NCI-H82 treated with DMSO at 0.1 percent for 48 hours (cell line): ENCODE results near the gene SRL.
"Not testable (repeated sequence)": the region's sequence is repeated elsewhere in the genome, so short reads cannot be mapped to it uniquely, and the experiment has no call there.

ENCODE experiments used
- DNase-seq: peaks from one replicate; lab custom pipeline; 2025; ENCODE audit not compliant: unreplicated experiment; lab: John Stamatoyannopoulos, UW

SRL gene

DNA sequence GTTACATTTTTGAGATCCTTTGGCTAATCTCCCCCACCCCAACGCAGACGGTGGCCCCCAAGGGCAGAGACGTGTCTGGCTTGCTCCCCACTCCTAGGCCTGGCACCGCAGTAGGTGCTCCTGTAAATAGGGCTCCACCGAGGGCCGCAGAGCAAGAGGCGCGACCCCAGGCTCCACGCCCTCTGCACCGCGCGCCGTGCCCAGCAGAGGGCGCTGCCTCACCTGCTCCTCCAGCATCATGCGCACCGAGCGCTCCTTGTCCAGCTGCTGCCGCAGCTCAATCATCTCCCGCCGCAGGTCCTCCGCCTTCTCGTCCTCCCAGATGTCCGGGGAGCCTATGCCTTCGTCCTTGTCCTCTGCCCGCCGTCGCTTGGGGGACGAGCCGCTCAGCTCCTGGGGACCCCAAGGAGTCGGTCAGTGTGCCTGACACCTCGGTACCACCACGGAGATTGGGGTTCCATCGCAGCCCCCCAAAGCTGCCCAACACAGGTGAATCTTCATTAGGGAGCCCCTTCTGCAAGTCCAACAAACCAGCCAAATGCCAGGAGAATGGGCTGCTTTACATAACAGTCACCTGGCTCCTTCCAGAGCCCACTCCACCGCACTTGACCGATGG lies 19.8 kb upstream of the SRL start:
- DNase-seq: no peak

DNA sequence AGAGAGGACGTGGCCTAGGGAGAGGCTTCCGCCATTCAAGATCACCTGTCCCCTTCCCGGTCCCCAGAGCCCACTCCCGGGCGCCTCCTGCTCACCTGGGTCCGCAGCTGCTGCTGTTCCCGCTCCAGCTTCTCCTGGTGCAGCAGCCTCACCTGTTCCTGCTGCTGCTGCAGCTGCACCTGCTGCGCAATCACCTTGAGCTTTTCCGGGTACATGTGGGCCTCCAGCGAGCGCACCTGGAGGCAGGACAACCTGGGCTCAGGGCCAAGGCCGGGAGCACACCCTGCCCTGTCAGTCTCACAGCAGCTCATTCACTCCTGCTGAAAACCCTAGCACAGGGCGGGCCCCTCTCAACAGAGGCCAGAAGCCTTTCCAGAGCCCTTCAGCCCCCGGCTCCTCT lies 18.5 kb upstream of the SRL start:
- no peak for DNase-seq

GRCh38 chr16:4257646-4258556 lies 16.0 kb upstream of the SRL start:
- DNase-seq: no peak

DNA sequence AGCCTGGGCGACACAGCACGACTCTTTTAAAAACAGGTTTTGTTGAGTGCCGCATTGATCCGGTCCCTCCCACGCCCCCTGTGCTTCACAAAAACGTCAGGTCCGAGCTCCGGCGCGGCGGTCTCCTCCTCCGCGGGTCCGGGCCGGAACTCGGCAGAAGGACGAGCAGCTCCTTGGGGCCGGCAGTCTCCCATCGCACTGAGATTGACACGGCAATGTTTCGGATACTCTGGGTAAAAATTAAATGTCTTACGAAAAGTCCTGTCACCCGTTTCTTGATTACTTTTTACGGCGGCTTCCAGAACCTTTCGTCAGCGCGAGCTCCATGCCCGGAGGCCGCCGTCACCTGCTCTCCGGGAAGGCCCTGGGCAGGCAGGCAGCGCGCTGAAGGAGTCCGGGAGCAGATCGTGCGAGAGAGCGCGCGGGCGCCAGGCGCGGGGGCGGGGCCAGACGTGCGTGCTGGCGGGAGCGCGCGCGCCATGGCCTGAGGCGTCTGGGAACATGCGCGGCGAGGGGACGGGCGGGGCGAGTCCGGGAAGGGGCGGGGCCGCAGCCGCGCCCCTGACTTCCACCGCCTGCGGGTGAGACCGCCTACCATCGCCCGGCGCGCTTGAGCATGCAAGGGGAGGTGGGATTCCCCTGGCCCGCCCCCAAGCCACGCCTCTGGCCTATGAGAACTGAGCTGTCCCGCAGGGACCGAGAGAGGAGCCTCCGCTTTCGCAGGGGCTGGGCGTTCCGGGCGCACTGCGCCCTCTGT lies 11.7 kb upstream of the SRL start:
- DNase-seq: peak; percentile 95

GRCh38 chr16:4253012-4253393 lies 11.1 kb upstream of the SRL start:
- DNase-seq: not testable (repeated sequence)

GRCh38 chr16:4249530-4250308 lies 7.8 kb upstream of the SRL start:
- no peak for DNase-seq

- no peak for DNase-seq
Measured at GRCh38 chr16:4247460-4247784, 5.5 kb upstream of the SRL start.

DNA sequence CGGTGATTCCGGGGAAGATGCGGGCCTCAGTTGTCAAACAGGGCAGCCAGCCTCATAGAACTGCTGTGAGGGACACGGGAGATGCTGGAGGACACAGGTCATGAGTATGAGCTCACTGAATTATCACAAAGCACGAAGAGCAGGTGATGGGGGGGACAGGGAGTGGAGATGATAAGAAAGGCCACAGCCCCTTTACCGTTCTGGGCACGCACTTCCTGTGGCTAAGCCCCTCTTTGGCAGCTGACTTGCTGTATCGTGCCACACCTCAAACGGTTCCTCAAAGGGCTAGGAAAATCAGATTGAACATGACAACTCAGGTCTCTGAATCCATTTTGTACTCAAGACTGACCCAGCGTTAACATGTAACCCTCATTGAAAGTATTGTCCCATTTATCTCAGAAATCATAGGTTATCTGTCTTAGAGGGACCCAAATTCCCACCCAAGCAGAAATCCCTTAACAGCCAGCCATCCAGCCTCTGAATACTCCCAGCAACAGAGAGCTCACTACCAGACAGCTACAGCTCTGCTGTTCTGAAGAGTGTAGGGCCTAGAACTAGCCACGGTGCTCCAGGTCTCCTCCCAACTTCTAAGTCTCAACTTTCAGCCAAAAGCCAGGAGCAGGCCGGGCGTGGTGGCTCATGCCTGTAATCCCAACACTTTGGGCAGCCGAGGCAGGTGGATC lies 5.0 kb upstream of the SRL start:
- no peak for DNase-seq

DNA sequence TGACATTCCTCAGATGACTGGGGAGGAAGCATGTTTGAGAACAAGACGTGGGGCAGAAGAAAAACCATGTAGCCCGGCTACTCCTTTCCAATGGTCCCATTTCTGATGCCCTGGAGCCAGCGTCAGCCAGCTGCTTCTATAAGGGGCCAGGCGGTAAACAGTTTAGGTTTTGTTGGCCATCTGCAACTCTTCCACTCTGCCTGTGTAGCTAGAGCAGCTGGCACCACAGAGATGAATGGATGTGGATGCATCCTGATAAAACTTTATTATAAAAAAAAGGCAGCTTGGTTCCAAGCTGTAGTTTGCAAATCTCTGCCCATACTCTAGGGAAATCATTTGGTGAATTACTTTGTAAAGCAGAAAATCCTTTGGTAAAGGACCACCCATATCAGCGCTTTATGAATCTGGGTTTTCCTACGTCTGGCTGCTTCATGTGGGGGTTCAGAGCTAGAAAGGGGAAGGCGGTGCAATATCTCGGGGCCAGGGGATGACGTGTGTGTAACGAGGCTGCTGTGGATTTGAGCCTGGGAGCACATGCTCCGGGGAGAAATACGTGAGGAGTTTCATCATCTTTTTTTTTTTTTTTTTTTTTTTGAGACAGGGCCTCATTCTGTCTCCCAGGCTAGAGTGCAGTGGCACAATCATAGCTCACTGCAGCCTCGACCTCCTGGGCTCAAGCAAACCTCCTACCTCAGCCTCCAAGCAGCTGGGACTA lies 3.4 kb upstream of the SRL start:
- DNase-seq: no peak

DNA sequence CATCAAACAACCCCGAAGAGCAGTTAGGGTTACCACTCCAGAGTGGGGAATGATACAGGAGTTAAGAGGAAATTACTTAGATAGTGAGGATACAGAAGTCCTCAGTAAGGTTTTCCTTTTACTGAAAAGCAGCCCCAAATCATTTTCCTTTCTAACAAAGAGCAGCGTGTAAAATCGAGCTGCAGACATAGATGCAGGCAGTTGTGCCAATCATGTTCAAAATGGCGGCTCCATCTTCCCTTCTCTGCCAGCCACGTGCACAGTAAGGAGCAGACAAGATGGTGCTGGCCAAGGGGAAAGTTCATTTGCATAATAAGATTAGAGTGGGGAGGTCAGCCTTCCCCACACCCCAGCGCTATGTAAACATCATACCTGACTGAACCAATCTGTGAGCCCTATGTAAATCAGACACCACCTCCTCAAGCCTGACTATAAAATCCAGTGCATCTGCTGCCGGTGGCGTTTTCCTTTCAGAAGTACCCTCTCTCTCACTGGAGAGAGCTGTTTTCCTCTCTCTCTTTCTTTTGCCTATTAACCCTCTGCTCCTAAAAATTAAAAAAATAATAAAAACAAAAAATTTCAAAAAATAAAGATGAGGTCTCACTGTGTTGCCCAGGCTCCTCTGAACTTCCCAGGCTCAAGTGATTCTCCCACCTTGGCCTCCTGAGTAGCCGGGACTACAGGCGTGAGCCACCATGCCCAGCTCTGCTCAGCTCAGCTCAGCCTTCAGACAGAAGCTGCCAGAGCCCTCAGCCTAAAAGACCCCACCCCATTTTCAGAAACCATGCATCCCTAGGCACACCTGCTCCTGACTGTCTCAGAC lies 2.6 kb upstream of the SRL start:
- DNase-seq: peak; percentile 99

DNA sequence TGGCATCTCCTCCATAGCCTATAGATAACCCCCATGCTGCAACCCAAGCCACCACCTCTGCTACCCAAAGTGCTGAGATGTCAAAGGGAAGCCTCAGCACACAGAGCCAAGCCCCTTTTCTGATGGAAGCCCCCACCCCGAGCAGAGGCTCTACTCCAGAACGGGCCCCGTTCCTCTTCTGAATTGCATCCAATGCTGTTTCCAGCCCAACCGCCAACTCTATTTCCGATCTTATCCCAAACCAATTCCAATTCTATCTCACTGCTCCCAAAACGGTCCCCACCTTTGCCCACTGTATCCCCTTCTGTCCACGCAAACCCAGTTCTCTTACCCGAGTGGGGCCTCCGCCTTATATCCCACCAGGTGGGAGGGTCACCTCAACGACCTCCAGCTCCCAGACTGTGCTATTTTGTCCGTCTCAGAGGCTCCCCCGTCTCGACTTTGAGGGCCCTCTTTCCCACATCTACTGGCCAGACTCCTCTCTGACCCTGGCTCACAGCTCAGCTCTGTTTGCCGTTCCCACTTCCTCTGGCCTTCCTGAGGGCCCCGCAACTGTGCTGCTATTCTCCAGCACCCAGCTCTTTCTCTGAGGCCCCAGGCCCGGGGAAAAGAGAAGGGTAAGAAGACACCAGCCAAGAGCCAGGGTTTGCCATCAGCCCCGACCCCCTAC lies 487 bp downstream of the SRL start:
- no peak for DNase-seq

GRCh38 chr16:4240624-4241023 lies 1.3 kb downstream of the SRL start:
- peak; percentile 56 for DNase-seq

DNA sequence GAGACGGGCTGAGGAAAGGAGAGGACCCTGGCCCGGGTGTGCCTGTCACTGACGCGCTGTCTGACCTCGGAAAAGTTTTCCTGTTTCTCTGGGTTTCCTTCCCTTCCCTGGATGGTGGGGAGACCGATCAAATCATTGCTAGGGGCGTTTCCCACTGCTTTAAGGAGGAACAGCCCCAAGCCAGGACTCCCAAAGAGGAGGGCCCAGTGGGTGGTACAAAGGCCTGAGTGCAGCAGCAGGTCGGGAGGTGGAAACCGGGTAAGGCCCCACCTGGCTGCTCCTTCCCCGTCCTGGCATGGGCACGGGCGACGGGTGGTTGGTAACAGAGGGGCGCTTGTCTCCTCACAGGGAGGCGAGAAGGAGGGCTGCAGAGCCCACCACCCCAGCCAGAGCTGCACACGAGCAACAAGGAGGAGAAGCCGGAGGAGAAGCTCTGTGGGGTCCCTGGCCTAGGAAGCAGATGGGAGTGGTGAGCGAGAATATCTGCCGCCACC lies 2.2 kb downstream of the SRL start:
- DNase-seq: no peak

DNA sequence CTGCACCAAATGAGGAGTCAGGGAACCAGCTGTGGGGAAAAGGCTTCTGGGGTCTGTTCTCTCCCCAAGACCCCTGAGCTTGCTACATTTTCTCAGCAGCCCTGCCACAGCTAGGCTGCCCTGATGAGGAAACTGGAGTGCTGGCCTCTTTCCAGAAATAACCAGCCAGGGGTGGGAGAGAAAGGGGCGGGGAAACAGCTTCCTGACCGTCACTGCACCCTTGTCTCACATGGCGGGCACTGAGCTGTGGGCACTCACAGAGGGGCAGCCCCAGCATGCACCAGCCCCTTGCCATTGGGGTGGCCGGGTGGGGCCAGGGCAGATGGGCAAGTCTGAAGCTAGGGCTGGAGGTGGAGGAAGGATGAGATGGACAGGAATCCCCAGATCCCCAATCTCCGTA lies 2.9 kb downstream of the SRL start:
- DNase-seq: no peak

GRCh38 chr16:4233431-4233830 lies 8.4 kb downstream of the SRL start:
- no peak for DNase-seq

GRCh38 chr16:4232541-4233386 lies 9.1 kb downstream of the SRL start:
- no peak for DNase-seq

GRCh38 chr16:4231886-4232285 lies 10.0 kb downstream of the SRL start:
- no peak for DNase-seq

DNA sequence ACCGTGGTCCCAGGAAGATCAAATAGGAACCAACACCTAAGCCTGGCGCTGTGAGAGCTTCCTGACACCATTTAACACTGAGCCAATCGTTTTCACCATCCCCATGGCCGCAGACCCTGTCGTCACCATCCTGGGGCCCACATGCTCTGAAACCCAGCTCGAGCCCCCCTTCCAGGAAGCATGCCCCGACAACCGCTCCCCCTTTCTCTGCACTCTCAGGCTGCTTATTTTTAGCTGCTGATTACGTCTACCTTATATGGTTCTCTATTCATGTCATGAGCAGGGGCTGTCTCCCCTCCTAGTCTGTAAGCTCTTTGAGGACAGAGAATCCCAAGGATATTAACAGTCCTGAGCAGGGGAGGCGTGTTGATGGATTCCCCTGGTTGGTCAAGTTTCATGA lies 10.5 kb downstream of the SRL start:
- DNase-seq: no peak
